Measurements from ENCODE around the gene RCBTB2.

RCBTB2 gene

DNA sequence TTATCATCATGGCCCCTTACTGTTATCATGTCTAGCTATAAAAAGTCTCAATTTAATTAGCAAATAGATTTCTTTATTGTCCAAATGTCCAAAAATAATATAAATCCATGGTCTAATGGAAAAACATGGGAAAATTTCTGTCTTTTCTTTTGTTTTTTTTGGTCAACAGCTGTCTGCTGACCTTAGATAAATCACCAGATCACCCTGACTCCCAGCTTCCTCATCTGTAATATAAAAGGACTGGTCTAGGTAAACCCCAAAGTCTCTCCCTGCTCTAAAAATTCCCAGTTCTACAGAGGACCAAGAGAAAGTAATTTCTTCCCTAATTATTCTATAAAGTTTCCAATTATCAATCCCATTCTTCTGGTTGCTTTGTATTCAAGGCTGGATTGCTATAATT lies 30.7 kb upstream of the RCBTB2 start:
- no peak for DNase-seq (ENCODE audit: low read depth)

DNA sequence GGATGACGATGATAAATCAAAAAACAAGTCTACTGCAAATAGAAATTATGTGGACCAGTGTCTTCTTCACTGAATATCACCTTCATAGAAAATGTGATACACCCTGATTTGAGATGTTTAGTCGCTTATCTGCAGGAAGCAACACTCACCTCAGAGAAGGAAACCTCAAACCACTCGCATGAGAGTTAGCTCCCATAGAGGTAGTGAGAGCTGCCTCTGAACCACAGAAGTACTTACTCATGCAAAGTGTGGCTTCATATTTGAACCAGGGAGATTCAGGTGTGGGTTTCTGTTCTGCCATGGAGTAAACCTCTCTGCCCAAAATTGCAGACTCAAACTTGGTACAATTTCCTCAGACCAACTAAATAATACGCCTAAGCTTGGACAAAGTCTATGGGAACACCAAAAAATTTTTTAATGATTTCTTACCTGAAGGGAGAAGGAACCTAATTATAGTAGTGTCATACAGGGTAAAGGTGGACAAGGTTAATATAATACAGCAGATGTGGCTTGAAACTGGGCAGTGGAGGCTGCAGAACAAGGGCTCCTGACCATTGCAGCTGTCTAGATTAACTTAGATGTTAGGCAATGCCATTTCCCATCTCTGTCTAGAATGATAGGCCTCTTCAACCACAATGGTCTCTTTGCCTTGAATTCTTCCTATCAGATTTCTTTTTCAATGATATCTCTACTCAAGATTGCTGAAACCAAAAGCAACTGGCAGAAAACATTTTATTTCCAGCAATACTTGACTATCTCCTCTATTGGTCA lies 29.6 kb upstream of the RCBTB2 start:
- DNase-seq (ENCODE audit: low read depth), result no peak

DNA sequence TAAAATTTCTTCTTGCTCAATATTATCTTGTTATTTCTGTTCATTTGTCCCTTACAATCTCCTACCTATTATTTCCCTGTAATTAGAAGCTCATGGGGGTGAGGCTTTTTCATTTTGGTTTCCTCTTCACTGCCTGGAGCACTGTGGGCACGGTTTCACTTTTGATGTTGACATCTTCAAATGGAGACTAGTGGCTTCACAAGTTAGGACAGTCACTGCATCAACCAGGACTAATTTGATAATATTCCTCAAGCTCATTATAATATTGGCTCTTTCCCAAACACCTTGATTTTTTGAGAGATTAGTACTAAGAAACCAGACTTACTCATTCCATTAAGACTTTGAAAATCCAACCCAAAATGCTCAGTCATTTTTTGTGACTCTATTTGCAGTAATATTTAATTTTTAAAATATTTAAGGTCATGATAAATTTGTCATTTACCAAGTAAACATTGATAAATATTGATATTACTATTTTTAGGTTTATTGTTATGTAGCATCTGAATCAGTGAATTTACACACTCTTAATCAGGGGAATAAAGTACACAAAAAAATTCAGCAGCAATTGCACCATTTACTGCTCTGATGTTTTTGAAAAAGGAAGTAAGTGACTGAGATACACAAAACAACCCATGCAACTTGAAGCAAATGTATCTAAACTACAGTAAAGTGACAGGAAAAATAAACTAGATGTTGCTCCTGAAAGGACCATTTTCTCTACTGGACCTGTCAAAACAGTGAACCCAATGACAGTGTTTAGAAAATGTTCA lies 28.8 kb upstream of the RCBTB2 start:
- DNase-seq (ENCODE audit: low read depth), result no peak

DNA sequence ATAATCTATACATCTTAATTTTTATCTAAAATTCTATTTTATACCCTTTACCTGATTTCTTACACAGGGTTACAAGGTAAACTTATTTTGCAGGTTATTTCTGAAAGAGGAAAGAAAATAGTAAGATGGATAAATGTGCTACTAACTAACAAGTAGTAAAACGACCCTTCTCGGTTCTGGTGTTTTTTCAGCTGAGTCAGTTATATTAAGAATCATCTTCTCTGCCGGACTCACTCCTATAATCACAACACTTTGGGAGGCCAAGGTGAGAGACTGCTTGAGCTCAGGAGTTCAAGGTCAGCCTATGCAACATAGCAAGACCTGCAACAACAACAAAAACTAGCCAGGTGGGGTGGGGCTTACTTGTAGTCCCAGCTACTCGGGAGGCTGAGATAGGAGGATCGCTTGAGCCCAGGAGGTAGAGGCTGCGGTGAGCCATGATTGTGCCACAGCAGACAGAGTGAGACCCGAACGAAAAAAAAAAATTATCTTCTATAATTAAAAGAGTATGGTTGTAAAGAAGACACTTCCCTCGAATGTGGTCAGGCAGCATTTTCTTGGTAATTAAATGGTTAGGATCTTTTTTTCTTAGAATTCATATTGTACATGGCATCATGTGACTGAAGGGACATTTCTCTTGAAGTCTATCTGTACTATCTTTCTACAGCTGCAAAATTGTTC lies 27.9 kb upstream of the RCBTB2 start:
- DNase-seq (ENCODE audit: low read depth), result no peak

DNA sequence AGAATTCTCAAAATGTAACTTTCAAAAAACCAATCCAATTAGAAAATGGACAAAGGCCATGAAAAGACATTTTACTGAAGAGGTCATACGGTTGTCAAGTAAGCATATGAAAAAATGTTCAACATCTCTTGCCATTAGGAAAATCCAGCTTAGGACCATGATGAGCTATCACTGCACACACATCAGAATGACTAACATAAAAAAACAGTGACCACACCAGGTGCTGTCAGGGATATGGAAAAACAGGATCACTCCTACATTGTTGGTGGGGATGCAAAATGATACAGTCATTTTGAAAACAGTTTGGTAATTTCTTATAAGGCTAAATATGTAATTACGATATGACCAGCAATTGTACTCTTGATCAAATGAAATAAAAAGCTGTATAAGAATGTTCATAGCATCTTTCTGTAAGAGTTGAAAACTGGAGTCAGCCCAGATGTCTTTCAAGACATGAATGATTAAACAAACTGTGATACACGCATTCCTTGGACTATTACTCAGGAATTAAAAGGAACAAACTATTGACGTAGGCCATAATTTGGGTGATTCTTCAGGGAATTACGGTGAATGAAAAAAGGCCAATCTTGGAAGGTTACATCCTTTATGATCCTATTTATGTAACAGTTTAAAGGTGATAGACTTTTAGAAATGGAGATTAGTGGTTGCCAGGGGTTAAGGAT lies 26.9 kb upstream of the RCBTB2 start:
- no peak for DNase-seq (ENCODE audit: low read depth)

DNA sequence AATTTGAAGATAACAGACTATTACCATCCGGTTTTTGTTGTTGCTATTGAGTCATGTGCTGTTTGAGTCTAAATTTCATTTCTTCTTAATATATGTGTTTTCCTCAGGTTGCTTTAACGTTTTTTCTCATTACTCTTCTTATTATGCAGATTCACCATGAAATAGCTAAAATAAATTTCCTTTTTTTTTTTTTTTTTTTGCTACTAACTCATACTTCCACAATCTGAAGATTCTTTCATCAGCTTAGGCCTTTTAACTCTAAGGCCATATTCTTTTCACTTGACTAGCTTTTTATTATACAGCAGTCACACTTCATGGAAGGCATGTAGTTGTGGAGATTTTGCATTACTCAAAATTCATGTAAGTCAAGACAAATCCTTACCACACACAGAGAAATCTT lies 23.9 kb upstream of the RCBTB2 start:
- DNase-seq (ENCODE audit: low read depth), result no peak

DNA sequence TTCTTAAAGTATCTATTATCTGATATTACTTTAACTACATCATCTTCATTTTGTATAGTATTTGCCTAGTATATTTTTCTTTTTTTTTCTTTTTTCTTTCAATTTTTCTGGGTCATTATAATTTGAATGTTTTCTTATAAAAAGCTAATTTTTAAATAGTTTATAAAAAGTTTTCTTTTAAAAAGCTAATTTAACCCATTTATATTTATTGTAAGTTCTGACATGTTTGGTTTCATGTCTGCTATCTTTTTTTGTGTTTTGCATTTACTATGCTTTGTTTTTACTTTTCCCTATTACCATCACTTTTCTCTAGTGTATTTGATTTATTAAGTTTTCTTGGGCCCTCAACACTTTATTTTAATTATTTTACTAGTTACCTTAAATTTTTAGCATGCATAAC lies 22.6 kb upstream of the RCBTB2 start:
- DNase-seq (ENCODE audit: low read depth), result no peak

DNA sequence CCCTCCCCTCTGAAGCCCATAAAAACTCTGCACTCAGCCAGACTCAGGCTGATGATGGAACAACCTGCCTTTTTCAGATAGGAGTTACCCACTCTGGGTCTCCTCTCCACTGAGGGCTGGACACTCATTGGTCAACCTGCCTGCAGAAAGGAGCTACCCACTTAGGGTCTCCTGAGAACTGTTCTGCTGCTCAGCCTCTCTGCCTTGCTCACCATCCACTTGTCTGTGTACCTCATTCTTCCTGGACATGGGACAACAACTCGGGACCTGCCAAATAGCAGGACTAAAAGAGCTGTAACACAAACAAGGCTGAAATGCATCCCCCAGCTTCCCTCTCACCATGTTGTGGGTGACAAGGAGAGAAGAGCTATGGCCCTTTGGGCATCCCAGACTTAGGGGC lies 18.4 kb upstream of the RCBTB2 start:
- no peak for DNase-seq (ENCODE audit: low read depth)

DNA sequence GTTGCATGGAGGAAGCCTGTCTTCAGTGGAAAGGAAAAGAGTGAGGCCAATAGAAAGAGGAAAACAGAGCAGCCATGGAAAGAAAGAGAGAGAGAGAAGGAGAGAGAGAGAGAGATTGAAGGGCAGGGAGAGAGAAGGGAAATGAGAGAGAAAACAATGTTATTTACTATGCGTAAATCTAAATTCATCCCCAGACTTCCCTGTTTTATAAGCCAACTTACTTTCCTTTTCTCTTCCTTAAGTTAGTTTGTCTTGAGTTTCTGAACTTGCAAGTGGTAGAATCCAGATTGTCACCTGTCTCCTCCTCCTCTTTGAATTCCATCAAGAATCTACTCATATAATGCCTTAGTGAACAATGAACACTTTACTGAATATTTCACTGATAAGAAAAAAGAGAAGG lies 16.8 kb upstream of the RCBTB2 start:
- no peak for DNase-seq (ENCODE audit: low read depth)

DNA sequence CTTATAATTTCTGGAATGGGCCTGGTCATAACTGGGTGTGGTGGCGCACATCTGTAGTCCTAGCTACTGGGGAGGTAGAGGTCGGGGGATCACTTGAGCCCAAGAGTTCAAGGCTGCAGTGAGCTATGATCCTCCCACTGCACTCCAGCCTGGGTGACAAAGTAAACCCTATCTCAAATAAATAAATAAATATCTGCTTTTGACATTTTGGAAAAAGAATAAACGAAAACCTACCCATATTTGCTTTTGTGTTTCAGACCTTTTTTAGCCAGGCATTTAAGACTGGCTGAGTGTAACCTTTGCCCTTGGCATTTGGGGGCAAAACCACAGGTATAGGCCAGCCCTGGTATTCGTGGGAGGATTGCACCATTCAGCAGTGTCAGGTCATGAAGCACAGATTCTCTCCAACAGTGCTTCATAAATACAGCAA lies 14.8 kb upstream of the RCBTB2 start:
- DNase-seq (ENCODE audit: low read depth), result no peak

DNA sequence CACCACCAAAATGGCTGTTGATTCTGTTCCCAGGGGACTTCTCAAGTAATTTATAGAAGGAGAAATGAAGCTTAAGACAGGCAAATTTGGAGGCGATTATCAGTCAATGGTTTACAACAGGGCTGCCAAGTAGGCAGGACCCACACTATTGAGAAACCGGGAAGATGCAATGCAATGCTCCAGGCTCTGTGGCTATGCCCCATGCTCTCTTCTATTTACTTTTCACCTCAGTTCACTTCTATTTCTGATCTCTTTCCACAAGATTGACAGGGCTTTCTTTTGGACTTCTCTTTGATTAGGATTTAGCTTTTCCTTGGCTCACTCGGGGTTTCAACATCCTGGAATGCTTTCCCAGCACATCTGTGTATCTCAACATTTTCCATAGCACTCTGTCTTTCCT lies 12.7 kb upstream of the RCBTB2 start:
- DNase-seq (ENCODE audit: low read depth), result no peak

DNA sequence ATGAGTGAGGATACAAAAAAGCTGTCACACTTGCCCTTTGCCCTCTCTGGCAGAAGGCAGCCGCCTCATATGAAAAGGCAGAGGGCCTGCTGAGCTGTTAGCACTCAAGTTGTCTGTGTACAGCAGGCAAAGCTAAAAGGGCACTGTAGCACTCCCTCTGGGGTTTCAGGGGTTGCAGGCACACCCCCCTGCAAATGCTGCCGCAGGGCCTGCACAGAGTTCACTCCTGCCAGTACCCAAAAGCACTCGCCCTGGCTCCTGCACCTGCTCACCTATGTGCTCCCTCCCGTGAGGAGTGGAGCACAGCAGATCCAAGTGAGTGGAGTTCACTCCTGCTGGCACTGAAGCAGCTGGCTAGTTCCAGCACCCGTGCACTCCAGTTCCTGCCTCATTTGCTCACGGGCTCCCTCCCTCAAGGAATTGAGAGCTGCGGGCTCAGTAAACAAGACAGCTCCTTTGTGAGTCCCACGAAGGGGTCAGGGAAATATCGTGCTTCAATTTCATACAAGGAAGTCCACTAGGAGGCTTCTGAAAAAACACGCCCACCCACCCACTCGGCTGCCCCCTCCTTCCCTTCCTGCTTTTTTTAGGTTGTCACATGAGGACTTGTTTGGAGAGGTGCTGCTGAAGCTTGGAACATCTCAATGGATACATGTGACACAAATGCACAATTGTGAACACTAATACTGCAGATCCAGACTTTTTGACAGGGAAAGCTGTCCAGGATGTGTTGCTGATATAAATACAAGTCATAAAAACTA lies 9.9 kb upstream of the RCBTB2 start:
- DNase-seq (ENCODE audit: low read depth), result no peak

DNA sequence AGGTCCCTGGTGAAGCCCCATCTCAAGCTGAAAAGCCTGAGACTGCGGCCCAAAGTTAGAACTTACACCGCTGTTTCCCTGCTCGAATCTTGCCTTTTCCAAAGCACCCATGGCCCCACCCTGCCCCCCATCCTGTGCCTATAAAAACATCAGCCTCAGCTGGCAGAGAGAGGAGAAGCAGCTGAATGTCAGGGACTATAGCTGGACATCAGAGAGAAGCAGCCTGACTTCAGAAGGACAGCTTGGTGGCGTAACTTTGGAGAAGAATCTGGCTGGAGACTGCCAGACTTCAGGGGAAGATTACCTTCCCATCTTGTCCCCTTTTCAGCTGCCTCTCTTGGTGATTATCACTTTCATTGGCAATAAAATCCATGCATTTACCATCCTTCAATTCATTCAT lies 9.3 kb upstream of the RCBTB2 start:
- no peak for DNase-seq (ENCODE audit: low read depth)

DNA sequence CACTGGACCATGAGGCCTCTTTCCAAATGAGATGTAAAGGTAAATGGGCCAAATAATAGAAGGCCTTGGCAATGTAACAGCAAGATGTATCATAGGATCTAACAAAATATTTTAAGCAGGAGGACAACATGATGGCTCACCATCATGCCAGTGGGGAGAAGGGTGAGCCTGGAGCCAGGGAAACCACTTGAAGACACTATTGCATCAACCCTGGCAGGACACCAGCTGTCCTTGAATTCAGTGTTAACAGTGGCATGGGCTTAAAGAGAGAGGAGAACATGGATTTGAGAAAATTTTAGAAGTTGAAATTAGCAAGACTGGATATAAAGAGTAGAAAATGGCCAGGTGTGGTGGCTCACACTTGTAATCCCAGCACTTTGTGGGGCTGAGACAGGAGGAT lies 6.7 kb upstream of the RCBTB2 start:
- DNase-seq (ENCODE audit: low read depth), result no peak

DNA sequence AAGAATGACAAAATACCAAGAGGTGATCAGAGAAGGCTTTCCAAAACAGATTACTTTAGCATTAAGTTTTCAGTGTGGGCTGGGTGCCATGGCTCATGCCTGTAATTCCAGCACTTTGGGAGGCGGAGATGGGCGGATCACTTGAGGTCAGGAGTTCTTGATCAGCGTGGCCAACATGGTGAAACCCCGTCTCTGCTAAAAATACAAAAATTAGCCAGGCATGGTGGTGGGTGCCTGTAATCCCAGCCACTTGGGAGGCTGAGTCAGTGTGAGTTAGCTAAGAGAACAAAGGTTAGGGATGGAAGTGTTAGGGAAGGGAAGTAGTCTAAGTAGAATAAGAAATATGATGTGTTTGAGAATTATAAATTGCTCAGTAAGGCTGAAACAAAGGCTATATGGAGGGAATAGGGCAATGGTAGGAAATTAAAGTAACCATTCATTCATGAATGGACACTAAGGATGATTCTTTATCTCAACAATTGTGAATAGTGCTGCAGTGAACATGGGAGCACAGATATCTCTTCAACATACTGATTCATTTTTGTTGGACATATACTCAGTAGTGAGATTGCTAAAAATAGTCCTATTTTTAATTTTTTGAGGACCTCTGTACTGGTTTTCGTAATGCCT lies 3.9 kb upstream of the RCBTB2 start:
- DNase-seq (ENCODE audit: low read depth), result no peak

DNA sequence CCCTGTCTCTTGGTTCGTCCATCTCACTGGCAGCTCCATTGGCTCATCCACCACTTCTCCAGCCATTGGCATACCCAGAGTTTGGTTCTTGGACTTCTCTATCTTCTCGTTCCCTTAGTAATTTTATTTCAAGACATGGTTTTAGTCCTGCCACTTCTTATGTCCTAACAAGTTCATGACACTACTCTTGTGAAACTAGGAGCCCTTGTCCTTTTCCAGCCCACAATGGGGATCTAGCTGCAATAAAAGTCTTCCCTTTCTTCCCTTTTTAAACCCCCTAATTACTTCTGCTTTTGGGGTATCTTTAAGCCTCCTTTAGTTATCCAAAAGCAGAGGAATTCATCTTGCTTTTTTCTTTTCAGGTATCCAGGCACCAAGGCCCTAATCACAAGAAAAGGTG lies 2.9 kb upstream of the RCBTB2 start:
- no peak for DNase-seq (ENCODE audit: low read depth)

DNA sequence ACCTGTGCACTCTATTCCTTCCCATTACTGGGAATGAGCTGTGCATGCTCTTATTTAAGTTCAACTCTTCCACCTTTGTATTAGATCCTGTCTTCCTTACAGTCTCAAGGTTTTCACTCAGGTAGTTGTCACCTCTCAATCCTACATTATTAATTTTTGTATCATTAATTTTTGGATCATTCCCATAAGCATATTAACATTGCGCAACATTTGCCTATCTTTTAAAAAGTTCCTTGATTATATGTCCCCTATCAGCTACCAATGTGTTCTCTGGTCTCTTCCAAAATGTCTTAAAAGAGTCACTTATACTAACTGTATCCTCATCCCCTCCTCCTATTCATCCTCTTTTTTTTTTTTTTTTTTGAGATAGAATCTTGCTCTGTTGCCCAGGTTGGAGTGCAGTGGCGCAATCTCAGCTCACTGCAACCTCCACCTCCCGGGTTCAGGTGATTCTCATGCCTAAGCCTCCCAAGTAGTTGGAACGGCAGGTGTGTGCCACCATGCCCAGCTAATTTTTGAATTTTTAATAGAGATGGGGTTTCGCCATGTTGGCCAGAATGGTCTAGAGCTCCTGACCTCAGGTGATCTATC lies 2.1 kb upstream of the RCBTB2 start:
- no peak for DNase-seq (ENCODE audit: low read depth)

DNA sequence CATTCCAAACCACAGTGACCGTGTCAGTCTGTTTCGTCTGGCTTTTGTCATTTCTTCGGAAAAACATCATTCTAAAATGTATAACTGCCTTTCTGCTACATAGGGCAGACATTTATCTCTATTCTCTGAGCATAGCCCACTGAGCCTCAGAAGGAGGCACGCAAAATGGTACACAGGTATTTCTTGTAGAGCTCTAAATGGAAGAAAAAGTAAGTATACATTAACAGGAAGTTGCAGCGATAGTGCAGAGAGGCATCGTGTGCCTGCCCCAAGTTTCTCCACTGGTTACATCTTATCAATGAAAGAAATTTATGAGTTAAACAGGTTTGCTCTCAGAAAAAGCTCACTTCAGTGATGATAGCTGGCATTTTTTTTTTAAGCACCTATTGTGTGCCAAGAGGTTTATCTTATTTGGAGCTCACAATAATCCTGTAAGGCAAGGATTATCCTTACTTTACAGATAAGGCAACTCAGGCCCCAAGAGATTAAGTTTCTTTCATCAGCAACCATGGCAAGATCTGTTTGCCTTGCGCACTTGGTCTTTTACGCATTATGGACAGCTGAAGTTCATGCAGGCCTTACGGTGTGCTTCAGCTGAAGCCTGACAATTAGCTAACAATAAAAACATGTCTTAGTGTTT lies 1.2 kb upstream of the RCBTB2 start:
- no peak for DNase-seq (ENCODE audit: low read depth)

DNA sequence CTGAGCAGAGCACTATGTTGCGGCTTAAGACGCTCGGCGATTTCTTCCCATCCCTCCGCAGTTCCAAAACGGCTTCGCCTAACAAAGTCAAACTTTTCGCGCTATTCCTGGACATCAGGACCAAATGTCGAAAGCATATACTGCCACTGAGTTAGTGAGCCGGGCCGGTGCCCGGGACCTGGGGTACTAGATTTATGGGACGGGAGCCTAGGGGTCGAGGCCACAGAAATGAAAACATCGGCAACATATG lies 699 bp downstream of the RCBTB2 start:
- DNase-seq (ENCODE audit: low read depth), result no peak

DNA sequence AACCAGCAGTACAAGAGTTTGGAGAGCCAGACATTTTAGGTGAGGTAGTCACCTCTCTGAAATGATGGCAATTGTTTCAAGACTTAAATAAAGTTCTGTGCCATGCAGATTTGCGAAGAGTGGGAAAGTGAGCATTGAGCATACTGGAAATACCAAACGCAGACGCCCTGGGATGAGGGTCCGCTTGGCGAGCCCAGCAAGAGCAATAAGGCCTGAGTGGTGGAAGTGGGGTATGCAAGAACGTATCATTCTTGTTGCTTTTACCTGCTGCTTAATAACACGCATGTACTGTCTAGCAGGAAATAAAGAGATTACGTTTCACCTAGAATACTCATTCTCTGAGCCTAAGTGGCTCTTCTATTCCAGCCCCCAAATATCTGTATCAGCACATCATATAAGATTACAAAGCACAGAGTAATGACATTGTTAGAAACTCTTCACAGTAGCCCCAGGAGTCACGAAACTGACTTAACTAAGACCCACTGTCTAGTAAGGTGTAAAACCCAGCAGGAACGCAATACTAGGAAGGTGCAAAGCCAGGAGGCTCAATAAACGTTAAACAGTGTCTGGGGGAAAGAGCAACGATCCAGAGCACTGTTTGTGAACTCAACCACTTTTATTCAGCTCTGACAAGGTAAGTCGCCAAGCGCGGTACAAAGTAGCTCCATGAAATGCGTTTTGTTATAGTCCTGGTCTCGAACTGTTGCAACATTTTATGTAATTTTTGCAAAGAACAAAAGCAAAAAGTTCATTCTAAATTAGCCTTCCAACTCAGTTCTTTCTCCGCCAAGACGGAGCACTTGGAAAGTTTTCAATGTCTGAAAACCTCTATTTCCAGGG lies 1.2 kb downstream of the RCBTB2 start:
- no peak for DNase-seq (ENCODE audit: low read depth)

Data from CMK (cell line).